ENCODE data around the gene NEB. TPM values are rescaled to one million over a fixed set of nuclear protein-coding genes. Genes with fewer than 3 reads are reported as not detected.
"Not testable (repeated sequence)": the region's sequence is repeated elsewhere in the genome, so short reads cannot be mapped to it uniquely, and the experiment has no call there.

NEB gene
- total and polyA plus RNA-seq, 10 donors, result 0.96 to 6.2 (median 2.4) TPM

- TF ChIP-seq POLR2A (IDR thresholded peaks at IDR 0.05) (no peak), POLR2AphosphoS5 (IDR thresholded peaks at IDR 0.05) (no peak), CTCF (IDR thresholded peaks at IDR 0.05 in 8 of 11, conservative IDR thresholded peaks at IDR 0.05 in 3 of 11) (no peak)
- no peak for DNase-seq
- intact Hi-C loops (cut with DNase I; ENCODE audit: low total_unique reads), result no loop called here
- Histone ChIP-seq H3K4me1 (no peaks in the 10 kb centered on the region), H3K36me3 (no peaks in the 10 kb centered on the region), H3K27me3 (replicated peaks in 1 of 7) (no peaks in the 10 kb centered on the region), H3K9me3 (no peaks in the 10 kb centered on the region), H3K4me3 (no peak overlapping the region), H3K27ac (no peak overlapping the region)
- 84 to 96% (median 92%) methylated on average over 1 of the region's 1 CpG for WGBS, 5 donors
These were observed 20.1 kb upstream of the NEB start for GRCh38 chr2:151754253-151754897.

GRCh38 chr2:151753540-151753939, 19.3 kb upstream of the NEB start:
- intact Hi-C loops (cut with DNase I; ENCODE audit: low total_unique reads), result no loop called here
- Histone ChIP-seq H3K36me3 (no peaks in the 10 kb centered on the region), H3K27ac (no peak overlapping the region), H3K4me1 (no peaks in the 10 kb centered on the region), H3K4me3 (no peak overlapping the region), H3K9me3 (no peaks in the 10 kb centered on the region), H3K27me3 (replicated peaks in 1 of 7) (no peaks in the 10 kb centered on the region)
- TF ChIP-seq POLR2AphosphoS5 (IDR thresholded peaks at IDR 0.05), result no peak
- no peak for TF ChIP-seq POLR2A (IDR thresholded peaks at IDR 0.05)
- no peak for TF ChIP-seq CTCF (IDR thresholded peaks at IDR 0.05 in 8 of 11, conservative IDR thresholded peaks at IDR 0.05 in 3 of 11)
- DNase-seq, result no peak

- H3K27ac ChIP-seq; H3K9me3 ChIP-seq; H3K36me3 ChIP-seq; H3K4me3 ChIP-seq; intact Hi-C loops (cut with DNase I; ENCODE audit: low total_unique reads); H3K27me3 ChIP-seq (replicated peaks in 1 of 7); H3K4me1 ChIP-seq; DNase-seq: not testable (repeated sequence)
- 87 to 97% (median 96%) methylated on average over 3 of the region's 3 CpGs for WGBS, 5 donors
These were observed 11.0 kb upstream of the NEB start for GRCh38 chr2:151745261-151745660.

- Histone ChIP-seq H3K27me3 (replicated peaks in 1 of 7) (no peaks in the 10 kb centered on the region), H3K4me3 (no peak overlapping the region), H3K27ac (peak overlapping the region in 1 of 8 donors; percentile 27), H3K4me1 (peaks cover 0 to 23% (median 0%) of the 10 kb centered on the region in 6 donors), H3K36me3 (no peaks in the 10 kb centered on the region), H3K9me3 (no peaks in the 10 kb centered on the region)
- no peak for DNase-seq
- intact Hi-C loops (cut with DNase I; ENCODE audit: low total_unique reads), result no loop called here
- TF ChIP-seq POLR2A (IDR thresholded peaks at IDR 0.05), result no peak
- 43 to 56% (median 51%) methylated on average over 5 of the region's 5 CpGs for WGBS, 5 donors
These were observed 3.9 kb downstream of the NEB start for GRCh38 chr2:151730262-151730975.

GRCh38 chr2:151729837-151730236, 4.4 kb downstream of the NEB start:
- Histone ChIP-seq H3K9me3 (no peaks in the 10 kb centered on the region), H3K36me3 (no peaks in the 10 kb centered on the region), H3K27me3 (replicated peaks in 1 of 7) (no peaks in the 10 kb centered on the region), H3K4me3 (no peak overlapping the region), H3K4me1 (peaks cover 0 to 23% (median 0%) of the 10 kb centered on the region in 6 donors), H3K27ac (peak overlapping the region in 1 of 8 donors; percentile 45)
- no peak for DNase-seq
- no peak for TF ChIP-seq POLR2A (IDR thresholded peaks at IDR 0.05)
- TF ChIP-seq CTCF (IDR thresholded peaks at IDR 0.05 in 8 of 11, conservative IDR thresholded peaks at IDR 0.05 in 3 of 11), result no peak
- no peak for TF ChIP-seq POLR2AphosphoS5 (IDR thresholded peaks at IDR 0.05)
- WGBS, 5 donors, result 37 to 66% (median 43%) methylated on average over 1 of the region's 1 CpG
- intact Hi-C loops (cut with DNase I; ENCODE audit: low total_unique reads), result no loop called here

Measured in spleen (tissue), 11 donors.